Astrocyte (in vitro differentiated cells and primary cell): ENCODE results near the gene PSMC3IP.

Source experiments
- CTCF ChIP-seq: IDR thresholded peaks from 2 replicates; pipeline ENCODE4 v1.5.1; 2011; ENCODE audit warnings: low read depth, mild to moderate bottlenecking, inconsistent platforms, low read length, moderate library complexity; ENCODE audit not compliant: insufficient read depth
- EZH2 ChIP-seq: IDR thresholded peaks from 2 replicates; pipeline ENCODE4 v1.6.1; 2012; ENCODE audit warnings: mild to moderate bottlenecking, low read length, inconsistent platforms; ENCODE audit not compliant: insufficient read depth

GRCh38 chr17:42522798-42523278 lies 54.7 kb downstream of the PSMC3IP start:
- TF ChIP-seq CTCF, result no peak
- no peak for TF ChIP-seq EZH2
